Hepatocyte (in vitro differentiated cells): Measurements from ENCODE around the gene CYP24A1. TPM values are rescaled to one million over a fixed set of nuclear protein-coding genes. Genes with fewer than 3 reads are reported as not detected.
A peak's percentile ranks its signal among the peaks of the same experiment; 100 is the strongest.

Experiments
- DNase-seq: peaks from one replicate; pipeline ENCODE4 v3.0.0-alpha.2; 2016; ENCODE audit warnings: low spot score
- H2AFZ ChIP-seq: fragments of 200-600 bp; sonication (generic); 2 replicates; pipeline ENCODE4 v1.6.0; 2016; ENCODE audit warnings: antibody characterized with exemption, mild to moderate bottlenecking
- H3K27ac ChIP-seq: fragments of 200-600 bp; sonication (generic); 2 replicates; pipeline ENCODE4 v1.5.1; 2016; ENCODE audit warnings: mild to moderate bottlenecking
- H3K27me3 ChIP-seq: fragments of 200-600 bp; sonication (generic); 2 replicates; pipeline ENCODE4 v1.6.1; 2016
- H3K36me3 ChIP-seq: fragments of 200-600 bp; sonication (generic); replicated peaks from 2 replicates; pipeline ENCODE4 v1.5.1; 2016; ENCODE audit warnings: low read depth; ENCODE audit not compliant: insufficient read depth
- H3K4me1 ChIP-seq: fragments of 200-600 bp; sonication (generic); 2 replicates; pipeline ENCODE4 v1.5.1; 2016; ENCODE audit warnings: mild to moderate bottlenecking, moderate library complexity; ENCODE audit not compliant: insufficient read depth
- H3K4me2 ChIP-seq: fragments of 200-600 bp; sonication (generic); 2 replicates; pipeline ENCODE4 v1.6.0; 2016
- H3K4me3 ChIP-seq: fragments of 200-600 bp; sonication (generic); 2 replicates; pipeline ENCODE4 v1.5.1; 2016; ENCODE audit warnings: mild to moderate bottlenecking
- H3K79me2 ChIP-seq: fragments of 200-600 bp; sonication (generic); 2 replicates; pipeline ENCODE4 v1.6.0; 2017; ENCODE audit warnings: mild to moderate bottlenecking
- H3K9me2 ChIP-seq: fragments of 200-600 bp; sonication (generic); replicated peaks from 2 replicates; pipeline ENCODE4 v1.6.0; 2017; ENCODE audit warnings: mild to moderate bottlenecking; ENCODE audit not compliant: insufficient read depth
- H3K9me3 ChIP-seq: fragments of 200-600 bp; sonication (generic); 2 replicates; pipeline ENCODE4 v1.5.1; 2016; ENCODE audit warnings: low read depth, mild to moderate bottlenecking
- H4K20me1 ChIP-seq: fragments of 200-600 bp; sonication (generic); 2 replicates; pipeline ENCODE4 v1.6.0; 2016; ENCODE audit warnings: mild to moderate bottlenecking; ENCODE audit not compliant: insufficient read depth, poor library complexity, severe bottlenecking
- CTCF ChIP-seq: fragments of 200-600 bp; sonication (generic); IDR thresholded peaks from 2 replicates; pipeline ENCODE4 v1.5.1; 2016; ENCODE audit warnings: antibody characterized with exemption, mild to moderate bottlenecking; ENCODE audit not compliant: poor library complexity
- EZH2 ChIP-seq: fragments of 200-600 bp; sonication (generic); IDR thresholded peaks from 2 replicates; pipeline ENCODE4 v1.6.1; 2016; ENCODE audit warnings: antibody characterized with exemption, mild to moderate bottlenecking, borderline replicate concordance
- EZH2phosphoT487 ChIP-seq: fragments of 200-600 bp; sonication (generic); IDR thresholded peaks from one replicate; pipeline ENCODE4 v1.6.1; 2018; ENCODE audit warnings: antibody characterized with exemption, mild to moderate bottlenecking, low read depth, moderate library complexity; ENCODE audit not compliant: unreplicated experiment, severe bottlenecking
- WGBS: methylation state at CpG from one replicate; pipeline ENCODE4 v1.1.6; 2016; ENCODE audit warnings: low lambda C conversion rate; ENCODE audit errors: missing lambda C conversion rate; 5-methylcytosine and 5-hydroxymethylcytosine counted together
- polyA plus RNA-seq: library from polyadenylated mRNA; unstranded; fragments of >200 nt; fragmentation: Nextera tagmentation; extraction: Ambion mirVana; gene quantifications from 2 replicates; pipeline ENCODE4 v1.2.1, GENCODE V29; 2016
- total RNA-seq: library from RNA; depleted of rRNA; stranded (reverse); fragments of >200 nt; gene quantifications from 2 replicates; pipeline ENCODE4 v1.2.3, GENCODE V29; 2014

The CYP24A1 gene
- total and polyA plus RNA-seq, 2 experiments from 2014 or later, result 1.5 TPM; not detected in 1

DNA sequence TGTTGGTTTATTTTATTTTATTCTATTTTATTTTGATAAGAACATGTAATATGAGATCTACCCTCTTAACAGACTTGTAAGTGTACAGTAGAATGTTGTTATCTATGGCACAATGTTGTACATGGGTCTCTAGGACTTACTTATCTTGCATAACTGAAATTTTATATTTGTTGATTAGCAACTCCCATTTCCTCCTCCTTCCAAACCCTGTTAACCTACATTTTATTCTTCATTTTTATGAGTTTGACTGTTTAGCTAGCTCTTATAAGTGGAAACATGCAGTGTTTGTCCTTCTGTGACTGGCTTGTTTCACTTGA is 65.5 kb downstream of the CYP24A1 start:
- TF ChIP-seq CTCF, result no peak
- no peak overlapping the region for H2AFZ ChIP-seq
- no peaks in the 10 kb centered on the region for H3K36me3 ChIP-seq
- H4K20me1 ChIP-seq, result no peaks in the 10 kb centered on the region
- H3K4me2 ChIP-seq, result no peak overlapping the region
- no peak overlapping the region for H3K4me3 ChIP-seq
- H3K9me2 ChIP-seq, result no peaks in the 10 kb centered on the region
- no peaks in the 10 kb centered on the region for H3K9me3 ChIP-seq
- no peaks in the 10 kb centered on the region for H3K27me3 ChIP-seq
- no peak for DNase-seq
- peak overlapping the region; percentile 21 for H3K27ac ChIP-seq
- H3K4me1 ChIP-seq, result peaks cover 29% of the 10 kb centered on the region
- H3K79me2 ChIP-seq, result no peaks in the 10 kb centered on the region

DNA sequence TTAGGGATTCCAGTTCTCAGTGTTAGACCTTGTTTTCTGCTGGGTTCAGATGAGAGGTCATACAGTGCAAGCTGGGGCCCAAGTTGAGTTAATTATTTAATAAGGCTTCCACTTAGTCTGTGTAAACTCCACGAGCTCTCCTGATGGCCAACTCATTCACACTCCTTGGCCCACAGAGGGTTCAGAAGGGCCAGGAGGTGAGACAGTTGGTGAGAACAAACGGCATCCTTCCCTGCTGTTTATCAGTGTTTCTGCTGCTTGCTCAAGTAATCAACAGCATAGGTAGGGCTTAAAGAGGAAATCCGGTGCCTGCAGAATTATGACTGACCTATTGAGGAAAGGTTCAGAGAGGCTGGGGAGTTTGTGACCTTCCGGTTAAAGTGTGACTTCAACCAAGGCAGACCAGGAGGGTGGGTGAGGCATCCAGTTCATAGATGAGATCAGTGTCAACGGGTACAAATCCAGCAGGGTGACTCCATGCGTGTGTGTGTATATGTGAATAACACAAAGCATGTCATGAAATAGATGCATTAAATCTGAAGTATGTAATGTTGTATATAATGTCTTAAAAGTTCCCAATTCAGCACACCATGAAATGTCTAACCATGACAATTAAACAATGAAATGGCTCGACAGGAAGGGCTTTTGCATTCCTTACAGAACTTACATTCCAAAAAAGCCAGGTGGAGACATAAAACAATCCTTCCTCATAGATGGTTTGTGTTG is 66.0 kb downstream of the CYP24A1 start:
- Histone ChIP-seq H3K79me2 (no peaks in the 10 kb centered on the region), H2AFZ (no peak overlapping the region), H3K27me3 (no peaks in the 10 kb centered on the region), H3K9me2 (no peaks in the 10 kb centered on the region), H4K20me1 (no peaks in the 10 kb centered on the region), H3K4me2 (peak overlapping the region; percentile 4), H3K4me3 (no peak overlapping the region), H3K27ac (peak overlapping the region; percentile 21), H3K9me3 (no peaks in the 10 kb centered on the region), H3K4me1 (peaks cover 23% of the 10 kb centered on the region), H3K36me3 (no peaks in the 10 kb centered on the region)
- WGBS, result 52% methylated on average over 7 of the region's 7 CpGs
- DNase-seq, result no peak
- TF ChIP-seq EZH2, result no peak
- no peak for TF ChIP-seq EZH2phosphoT487
- TF ChIP-seq CTCF, result no peak

- H3K36me3 ChIP-seq, result no peaks in the 10 kb centered on the region
- peaks cover 20% of the 10 kb centered on the region for H3K4me1 ChIP-seq
- DNase-seq, result no peak
- H4K20me1 ChIP-seq, result no peaks in the 10 kb centered on the region
- peak overlapping the region; percentile 4 for H3K4me2 ChIP-seq
- H3K4me3 ChIP-seq, result no peak overlapping the region
- 88% methylated on average over 2 of the region's 2 CpGs for WGBS
- no peaks in the 10 kb centered on the region for H3K79me2 ChIP-seq
- no peaks in the 10 kb centered on the region for H3K9me3 ChIP-seq
- H3K27me3 ChIP-seq, result no peaks in the 10 kb centered on the region
- TF ChIP-seq EZH2 (no peak), EZH2phosphoT487 (no peak), CTCF (no peak)
- peak overlapping the region; percentile 21 for H3K27ac ChIP-seq
- H3K9me2 ChIP-seq, result no peaks in the 10 kb centered on the region
- H2AFZ ChIP-seq, result no peak overlapping the region
Measured at GRCh38 chr20:54107181-54107580, 66.6 kb downstream of the CYP24A1 start.

DNA sequence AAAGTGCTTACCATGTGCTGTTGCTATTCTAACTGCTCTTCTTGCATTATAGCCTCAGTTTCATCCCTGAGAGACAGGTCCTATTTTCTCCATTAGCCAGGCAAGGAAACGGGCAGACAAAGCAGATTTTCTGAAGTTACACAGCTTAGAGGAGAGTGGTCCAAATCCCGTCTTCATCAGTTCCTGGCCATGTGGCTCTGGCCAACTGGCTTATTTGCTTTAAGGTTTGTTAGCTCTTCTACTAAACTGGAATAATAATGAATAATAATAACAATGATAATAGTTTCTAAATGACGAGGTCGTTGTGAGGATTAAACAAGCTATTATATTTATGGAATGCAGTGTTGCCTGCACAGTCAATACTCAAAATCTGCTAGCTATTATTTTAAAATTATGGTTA is 67.6 kb downstream of the CYP24A1 start:
- WGBS, result 74% methylated on average over 4 of the region's 4 CpGs
- Histone ChIP-seq H3K27me3 (no peaks in the 10 kb centered on the region), H3K9me2 (no peaks in the 10 kb centered on the region), H3K4me2 (no peak overlapping the region), H3K4me3 (no peak overlapping the region), H3K9me3 (no peaks in the 10 kb centered on the region), H3K36me3 (no peaks in the 10 kb centered on the region), H3K4me1 (peaks cover 20% of the 10 kb centered on the region), H2AFZ (no peak overlapping the region), H4K20me1 (no peaks in the 10 kb centered on the region), H3K27ac (no peak overlapping the region), H3K79me2 (no peaks in the 10 kb centered on the region)
- TF ChIP-seq EZH2phosphoT487 (no peak), EZH2 (no peak), CTCF (no peak)
- DNase-seq, result no peak
